GM21367 (cell line): ENCODE results near the gene GLRA2.
"Not testable (repeated sequence)": the region's sequence is repeated elsewhere in the genome, so short reads cannot be mapped to it uniquely, and the experiment has no call there.

ENCODE experiments used
- ATAC-seq: cut with Tn5 transposase; IDR thresholded peaks from one replicate; pipeline ENCODE4 v1.9.1; 2021; ENCODE audit not compliant: unreplicated experiment

GLRA2 gene

DNA sequence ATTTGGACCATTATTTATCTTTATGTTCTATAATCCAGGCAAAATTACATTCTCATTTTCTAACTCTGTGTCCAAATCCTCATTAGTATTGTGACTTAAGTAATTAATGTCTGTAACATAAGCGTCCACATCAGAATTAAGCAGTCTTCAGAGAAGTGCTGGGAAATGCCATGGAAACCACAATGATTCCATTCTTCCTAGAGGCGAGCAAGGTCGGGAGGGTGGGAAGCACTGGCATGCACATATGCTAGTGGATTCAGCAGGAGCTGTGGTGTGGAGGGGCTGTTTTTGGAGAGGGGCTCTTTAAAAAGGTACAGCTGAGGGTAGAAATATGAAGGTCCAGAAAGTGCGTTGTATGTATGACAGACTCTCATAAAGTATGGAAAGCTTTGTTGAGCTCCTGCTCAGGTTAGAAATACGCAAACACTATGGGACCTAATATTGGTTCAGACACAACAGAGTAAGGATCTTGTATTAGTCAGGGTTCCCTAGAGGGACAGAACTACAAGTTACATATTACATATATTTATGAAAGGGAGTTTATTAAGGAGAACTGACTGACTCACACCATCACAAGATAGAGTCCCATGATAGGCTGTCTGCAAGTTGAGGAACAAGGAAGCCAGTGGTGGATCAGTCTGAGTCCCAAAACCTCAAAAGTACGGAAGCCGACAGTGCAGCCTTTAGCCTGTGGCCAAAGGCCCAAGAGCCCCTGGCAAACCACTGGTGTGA is 61.5 kb downstream of the GLRA2 start:
- ATAC-seq, result no peak

DNA sequence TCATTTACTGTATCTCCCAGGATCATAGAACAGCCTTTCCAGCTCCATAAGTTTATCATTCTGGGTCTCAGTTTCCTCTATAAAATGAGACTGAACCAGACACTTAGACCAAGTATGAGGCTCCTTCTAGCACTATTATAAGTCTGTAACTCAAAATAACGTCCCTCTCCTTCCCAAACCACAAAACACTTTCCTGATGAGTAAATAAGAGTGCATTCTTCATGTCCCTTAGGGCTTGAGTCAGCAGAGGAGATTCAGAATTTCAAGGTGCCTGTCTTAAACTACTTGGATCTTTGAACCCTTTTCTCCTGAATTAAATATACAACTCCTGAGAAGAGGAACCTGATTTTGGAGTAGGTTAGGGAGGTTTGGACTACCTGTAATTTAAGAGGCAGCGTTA is 62.6 kb downstream of the GLRA2 start:
- ATAC-seq, result no peak

DNA sequence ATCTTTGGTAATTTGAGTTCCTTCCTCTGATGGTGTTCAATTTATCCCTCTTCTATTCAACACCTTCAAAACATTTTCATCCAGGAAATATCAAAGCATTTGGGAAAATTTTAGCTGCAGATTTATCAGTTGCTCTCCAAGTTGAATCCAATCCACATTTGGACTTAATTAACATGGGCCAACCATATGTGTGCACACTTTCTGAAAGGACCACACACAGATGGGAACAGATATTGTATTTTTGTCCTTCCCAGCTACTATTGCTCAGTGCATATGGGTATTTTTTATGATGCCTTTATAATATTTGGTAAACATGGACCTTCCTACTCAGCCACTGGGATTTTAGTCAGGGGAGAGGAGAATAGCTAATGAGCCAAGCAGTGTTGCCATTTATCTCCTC is 65.2 kb downstream of the GLRA2 start:
- no peak for ATAC-seq

- ATAC-seq, result no peak
These were observed 69.0 kb downstream of the GLRA2 start for GRCh38 chrX:14598330-14598729.

GRCh38 chrX:14607446-14607985 is 78.2 kb downstream of the GLRA2 start:
- ATAC-seq, result no peak

- ATAC-seq, result not testable (repeated sequence)
These were observed 83.1 kb downstream of the GLRA2 start for GRCh38 chrX:14612450-14612849.

DNA sequence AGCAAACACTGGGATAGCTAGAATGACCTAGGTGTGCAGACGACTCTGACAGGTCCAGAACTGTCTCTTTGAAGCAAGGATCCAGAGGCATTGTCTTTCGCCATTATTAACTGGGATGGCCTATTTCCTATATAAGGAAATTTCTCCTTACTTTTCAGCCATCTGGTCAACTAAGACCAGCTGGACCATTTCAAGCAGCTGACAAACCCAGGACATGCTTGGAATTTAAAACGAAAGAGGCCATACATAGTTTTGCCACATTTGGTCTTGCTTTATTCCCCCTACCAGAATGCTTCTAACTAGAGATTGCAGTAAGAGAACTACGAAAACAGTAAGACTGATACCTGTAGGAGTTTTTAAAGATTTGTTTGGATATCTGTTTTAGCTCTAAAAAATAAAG is 87.0 kb downstream of the GLRA2 start:
- no peak for ATAC-seq

DNA sequence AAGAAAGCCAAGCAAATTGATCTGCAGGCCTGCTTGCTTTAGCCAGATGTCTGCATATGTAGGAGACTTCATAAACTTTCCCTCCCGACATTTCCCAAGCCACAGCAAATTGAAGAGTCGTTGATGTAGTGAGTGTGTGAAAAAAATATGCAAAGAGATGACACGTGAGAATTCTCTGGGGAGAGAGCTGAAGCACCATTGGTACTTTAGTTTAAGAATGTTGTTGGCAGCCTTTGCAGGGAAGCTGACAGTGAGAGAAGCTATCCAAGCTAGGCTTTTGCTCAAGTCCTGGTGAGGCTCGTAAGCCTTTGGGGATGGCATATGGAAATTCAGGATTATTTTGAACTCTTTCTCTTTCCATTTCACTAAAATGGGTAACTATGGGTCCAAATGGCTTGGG is 87.5 kb downstream of the GLRA2 start:
- no peak for ATAC-seq

- ATAC-seq, result no peak
These were observed 89.0 kb downstream of the GLRA2 start for GRCh38 chrX:14618177-14618965.

DNA sequence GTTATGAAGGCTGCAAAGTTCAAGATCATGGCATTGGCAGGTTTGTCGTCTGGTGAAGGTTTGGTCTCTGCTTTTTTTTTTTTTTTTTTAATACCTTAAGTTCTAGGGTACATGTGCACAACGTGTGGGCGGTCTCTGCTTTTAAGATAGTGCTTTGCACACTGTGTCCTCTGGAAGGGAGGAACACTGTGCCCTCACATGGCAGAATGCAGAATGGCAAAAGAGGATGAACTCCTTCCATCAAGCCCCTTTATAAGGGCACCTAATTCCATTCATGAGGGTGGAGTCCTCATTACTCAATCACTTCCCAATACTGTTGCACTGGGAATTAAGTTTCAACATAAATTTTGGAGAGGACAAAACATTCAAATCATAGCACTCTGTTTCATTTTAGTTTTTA is 101.4 kb downstream of the GLRA2 start:
- ATAC-seq, result no peak

- no peak for ATAC-seq
These were observed 112.6 kb downstream of the GLRA2 start for GRCh38 chrX:14641681-14642655.

GRCh38 chrX:14660970-14661369 is 131.6 kb downstream of the GLRA2 start:
- ATAC-seq, result no peak

DNA sequence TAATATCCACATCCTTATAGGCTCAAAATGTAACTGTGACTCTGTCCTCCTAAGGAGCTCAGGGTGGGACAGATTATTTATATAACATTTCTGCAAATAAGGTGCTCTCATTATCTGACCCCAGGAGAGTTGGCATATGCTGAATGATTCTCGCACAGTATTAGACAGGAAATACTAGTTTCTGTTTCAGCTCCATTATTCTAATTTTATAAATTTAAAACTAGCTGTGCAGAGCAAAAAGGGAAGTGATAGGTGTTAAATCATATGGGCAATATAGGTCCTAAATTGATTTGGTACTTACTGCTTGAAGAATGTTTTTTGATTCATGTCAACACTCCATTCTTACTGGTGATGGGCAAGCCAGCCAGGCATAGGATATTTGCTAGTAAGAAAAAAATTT is 141.5 kb downstream of the GLRA2 start:
- peak; percentile 63 for ATAC-seq

GRCh38 chrX:14672611-14673172 is 143.4 kb downstream of the GLRA2 start:
- ATAC-seq, result no peak

DNA sequence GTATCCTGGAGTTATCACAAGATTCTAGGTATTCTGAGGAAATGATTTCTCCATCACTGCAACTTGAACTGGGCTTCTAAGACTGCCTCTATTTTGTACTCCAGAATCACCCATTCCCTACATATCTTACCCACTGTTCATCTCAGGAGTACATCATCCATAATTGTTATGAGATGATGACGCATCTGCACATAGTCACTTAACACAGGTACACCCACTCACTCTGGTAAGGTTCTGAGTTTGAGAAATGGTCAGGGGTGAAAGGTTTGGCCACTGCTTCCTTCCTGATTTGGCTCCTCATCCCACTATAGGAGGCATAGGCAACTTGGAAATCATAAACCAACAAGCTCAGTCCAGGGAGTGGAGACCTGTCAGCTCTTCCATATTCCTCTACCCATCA is 143.9 kb downstream of the GLRA2 start:
- ATAC-seq, result no peak

DNA sequence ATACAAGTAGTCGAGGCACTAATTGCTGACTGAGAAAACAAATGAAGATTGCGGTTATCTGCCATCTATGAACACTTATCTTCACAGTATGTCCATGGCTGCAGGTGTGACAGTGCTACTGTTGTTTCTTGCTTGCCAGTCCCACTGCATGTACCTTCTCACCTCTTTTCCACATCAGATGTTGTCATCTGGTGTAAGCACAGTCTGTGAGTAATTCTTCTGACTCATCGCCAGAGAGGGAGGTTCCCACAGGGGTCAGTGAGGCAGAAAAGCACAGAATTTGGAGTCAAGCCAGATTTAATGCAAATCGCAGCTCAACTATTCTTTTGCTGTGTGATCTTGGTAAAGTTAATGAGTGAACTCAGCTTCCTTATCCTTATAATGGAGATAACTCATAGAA is 144.4 kb downstream of the GLRA2 start:
- ATAC-seq, result peak; percentile 93

- ATAC-seq, result no peak
These were observed 146.2 kb downstream of the GLRA2 start for GRCh38 chrX:14675500-14675899.

DNA sequence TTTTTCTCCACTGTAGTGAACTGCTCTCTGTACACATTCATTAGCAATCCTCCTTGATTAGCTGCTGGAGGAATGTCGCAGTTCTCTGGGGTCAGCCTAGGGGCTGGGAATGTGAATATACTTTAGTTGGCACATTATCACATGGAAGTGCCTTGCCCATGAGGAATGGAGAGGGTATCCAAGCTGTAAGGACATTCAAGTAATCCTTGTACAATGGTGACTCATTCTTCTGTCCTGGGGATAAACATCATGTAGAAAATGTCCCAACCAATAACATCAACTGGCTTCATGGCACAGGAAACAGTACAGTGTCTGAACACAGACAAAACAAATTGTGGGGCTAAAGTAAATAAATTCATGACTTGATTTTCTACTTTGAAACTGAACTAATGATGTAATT is 147.1 kb downstream of the GLRA2 start:
- no peak for ATAC-seq

- not testable (repeated sequence) for ATAC-seq
These were observed 159.0 kb downstream of the GLRA2 start for GRCh38 chrX:14688331-14688730.

DNA sequence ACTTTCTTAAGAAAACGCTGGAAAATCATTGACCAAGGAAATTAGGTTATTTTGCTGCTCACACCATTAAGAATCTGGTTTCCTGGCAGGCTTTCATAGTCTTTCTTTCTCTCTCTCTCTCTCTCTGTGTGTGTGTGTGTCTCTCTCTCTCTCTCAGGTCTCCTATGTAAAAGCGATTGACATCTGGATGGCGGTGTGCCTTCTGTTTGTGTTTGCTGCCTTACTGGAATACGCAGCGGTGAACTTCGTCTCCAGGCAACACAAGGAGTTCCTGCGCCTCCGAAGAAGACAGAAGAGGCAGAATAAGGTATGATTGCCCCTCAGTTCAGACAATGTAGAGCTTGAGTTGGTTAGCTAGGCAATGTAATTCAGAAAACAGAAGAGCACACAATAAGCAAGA is 161.2 kb downstream of the GLRA2 start:
- no peak for ATAC-seq

GRCh38 chrX:14694611-14695010 is 165.3 kb downstream of the GLRA2 start:
- ATAC-seq, result no peak
